H9 (cell line): ENCODE results near the gene PRR9. TPM values are rescaled to one million over a fixed set of nuclear protein-coding genes. Genes with fewer than 3 reads are reported as not detected.

Source experiments
- DNase-seq: peaks from one replicate; pipeline ENCODE4 v3.0.0-alpha.2; 2017
- H2AFZ ChIP-seq: one replicate; pipeline ENCODE4 v1.6.1; 2013; ENCODE audit warnings: mild to moderate bottlenecking, low read length, control low read depth, moderate library complexity
- H2AK5ac ChIP-seq: 2 replicates; pipeline ENCODE4 v1.6.1; 2013; ENCODE audit warnings: low read length, control low read depth, mixed read lengths; ENCODE audit not compliant: insufficient read length
- H2BK120ac ChIP-seq: one replicate; pipeline ENCODE4 v1.6.1; 2013; ENCODE audit warnings: low read depth, mild to moderate bottlenecking, low read length, control low read depth, inconsistent platforms; ENCODE audit not compliant: poor library complexity, severe bottlenecking
- H2BK12ac ChIP-seq: 2 replicates; pipeline ENCODE4 v1.6.1; 2013; ENCODE audit warnings: low read length, control low read depth, mixed read lengths, low read depth; ENCODE audit not compliant: insufficient read length
- H2BK15ac ChIP-seq: 2 replicates; pipeline ENCODE4 v1.6.1; 2013; ENCODE audit warnings: low read depth, low read length, control low read depth
- H2BK20ac ChIP-seq: one replicate; pipeline ENCODE4 v1.6.1; 2013; ENCODE audit warnings: low read depth, mild to moderate bottlenecking, low read length, control low read depth, inconsistent platforms; ENCODE audit not compliant: poor library complexity, severe bottlenecking
- H2BK5ac ChIP-seq: 2 replicates; pipeline ENCODE4 v1.6.1; 2013; ENCODE audit warnings: low read length, control low read depth, mixed read lengths; ENCODE audit not compliant: insufficient read length
- H3K14ac ChIP-seq: 2 replicates; pipeline ENCODE4 v1.6.1; 2013; ENCODE audit warnings: low read length, control low read depth; ENCODE audit not compliant: insufficient read depth
- H3K18ac ChIP-seq: 2 replicates; pipeline ENCODE4 v1.6.1; 2013; ENCODE audit warnings: low read depth, mild to moderate bottlenecking, mixed read lengths, low read length, control low read depth; ENCODE audit not compliant: insufficient read length
- H3K23ac ChIP-seq: 2 replicates; pipeline ENCODE4 v1.6.1; 2013; ENCODE audit warnings: low read length, control low read depth, mixed read lengths, low read depth; ENCODE audit not compliant: insufficient read length
- H3K23me2 ChIP-seq: 2 replicates; pipeline ENCODE4 v1.6.1; 2013; ENCODE audit warnings: low read depth, mild to moderate bottlenecking, mixed read lengths, low read length, control low read depth; ENCODE audit not compliant: insufficient read length, poor library complexity, severe bottlenecking
- H3K27ac ChIP-seq: 2 replicates; pipeline ENCODE4 v1.5.1; 2013; ENCODE audit warnings: low read length, control low read depth, mixed read lengths, low read depth; ENCODE audit not compliant: insufficient read length
- H3K27me3 ChIP-seq: 2 replicates; pipeline ENCODE4 v1.6.1; 2013; ENCODE audit warnings: low read length, control low read depth, inconsistent platforms; ENCODE audit not compliant: insufficient read depth
- H3K4ac ChIP-seq: 2 replicates; pipeline ENCODE4 v1.6.1; 2013; ENCODE audit warnings: low read depth, mild to moderate bottlenecking, control low read depth, inconsistent platforms, low read length, moderate library complexity
- H3K4me1 ChIP-seq: 2 replicates; pipeline ENCODE4 v1.6.1; 2013; ENCODE audit warnings: low read length, control low read depth, inconsistent platforms; ENCODE audit not compliant: insufficient read depth
- H3K4me2 ChIP-seq: 2 replicates; pipeline ENCODE4 v1.6.1; 2013; ENCODE audit warnings: low read length, control low read depth, mixed read lengths; ENCODE audit not compliant: insufficient read length, insufficient read depth
- H3K56ac ChIP-seq: 2 replicates; pipeline ENCODE4 v1.6.1; 2013; ENCODE audit warnings: low read depth, mild to moderate bottlenecking, mixed read lengths, low read length, control low read depth; ENCODE audit not compliant: insufficient read length
- H3K79me1 ChIP-seq: 2 replicates; pipeline ENCODE4 v1.6.1; 2013; ENCODE audit warnings: low read depth, mild to moderate bottlenecking, moderate library complexity, low read length, control low read depth, inconsistent platforms; ENCODE audit not compliant: insufficient read depth, poor library complexity, severe bottlenecking
- H3K79me2 ChIP-seq: 2 replicates; pipeline ENCODE4 v1.6.1; 2013; ENCODE audit warnings: low read length, control low read depth, inconsistent platforms; ENCODE audit not compliant: insufficient read depth
- H3K9ac ChIP-seq: 2 replicates; pipeline ENCODE4 v1.6.1; 2013; ENCODE audit warnings: low read length, control low read depth, mixed read lengths; ENCODE audit not compliant: insufficient read length; ENCODE audit errors: extremely low read depth
- H3K9me3 ChIP-seq: one replicate; pipeline ENCODE4 v1.6.1; 2013; ENCODE audit warnings: low read depth, low read length, inconsistent platforms; ENCODE audit not compliant: control insufficient read depth
- H3T11ph ChIP-seq: one replicate; pipeline ENCODE4 v1.6.1; 2013; ENCODE audit warnings: mild to moderate bottlenecking, low read length, control low read depth, inconsistent platforms
- H4K20me1 ChIP-seq: one replicate; pipeline ENCODE4 v1.6.1; 2013; ENCODE audit not compliant: control insufficient read depth, insufficient read length, insufficient read depth
- H4K5ac ChIP-seq: 2 replicates; pipeline ENCODE4 v1.6.1; 2013; ENCODE audit warnings: low read depth, mild to moderate bottlenecking, mixed read lengths, low read length, control low read depth; ENCODE audit not compliant: insufficient read length
- H4K8ac ChIP-seq: replicated peaks from 2 replicates; pipeline ENCODE4 v1.6.1; 2013; ENCODE audit warnings: low read length, control low read depth, mixed read lengths, low read depth; ENCODE audit not compliant: insufficient read length
- H4K91ac ChIP-seq: 2 replicates; pipeline ENCODE4 v1.6.1; 2013; ENCODE audit warnings: low read depth, mild to moderate bottlenecking, moderate library complexity, mixed read lengths, low read length, control low read depth; ENCODE audit not compliant: insufficient read length
- H3K27ac Mint-ChIP-seq, 3 experiments: 2 replicates in 2 of 3; 3 replicates in 1 of 3; pipeline ENCODE4 v1.8.0; 2020 to 2021; ENCODE audit warnings: mixed read lengths in 3 of 3, mild to moderate bottlenecking in 1 of 3, moderate library complexity in 1 of 3
- H3K27me3 Mint-ChIP-seq: 2 replicates; pipeline ENCODE4 v1.8.0; 2021; ENCODE audit warnings: low read depth, mild to moderate bottlenecking, moderate library complexity, mixed read lengths
- H3K36me3 Mint-ChIP-seq, 3 experiments: 2 replicates in 2 of 3; 3 replicates in 1 of 3; pipeline ENCODE4 v1.8.0; 2020 to 2021; ENCODE audit warnings: low read depth in 3 of 3, mixed read lengths in 3 of 3; ENCODE audit not compliant: insufficient read depth in 1 of 3
- H3K4me1 Mint-ChIP-seq, 2 experiments: 2 replicates each; pipeline ENCODE4 v1.8.0; 2020; ENCODE audit warnings: mixed read lengths in 2 of 2
- H3K4me3 Mint-ChIP-seq, 2 experiments: 2 replicates in 1 of 2; 3 replicates in 1 of 2; pipeline ENCODE4 v1.8.0; 2020 to 2021; ENCODE audit warnings: mild to moderate bottlenecking in 2 of 2, mixed read lengths in 2 of 2, moderate library complexity in 1 of 2
- H3K9me3 Mint-ChIP-seq, 2 experiments: 2 replicates in 1 of 2; 3 replicates in 1 of 2; pipeline ENCODE4 v1.8.0; 2020; ENCODE audit warnings: mild to moderate bottlenecking in 2 of 2, mixed read lengths in 2 of 2, moderate library complexity in 1 of 2
- WGBS: extraction: QIAGEN DNeasy Blood & Tissue Kit; methylation state at CpG from one replicate; pipeline ENCODE4 v1.1.7; 2013; ENCODE audit warnings: missing lambda C conversion rate, low lambda C conversion rate, mixed read lengths; ENCODE audit not compliant: insufficient read length; ENCODE audit errors: extremely low coverage; 5-methylcytosine and 5-hydroxymethylcytosine counted together
- total RNA-seq: library from RNA; stranded (reverse); gene quantifications from 2 replicates; pipeline ENCODE4 v1.2.1, GENCODE V29; 2021
- TF ChIP-seq, protein P1 (sequence below): fragments of 200-600 bp; sonication (generic); conservative IDR thresholded peaks from 3 replicates; pipeline ENCODE4 v1.8.0; 2021; ENCODE audit warnings: antibody characterized with exemption, mild to moderate bottlenecking

PRR9 gene
- total RNA-seq, 1 experiment from 2014 or later, result not detected

DNA sequence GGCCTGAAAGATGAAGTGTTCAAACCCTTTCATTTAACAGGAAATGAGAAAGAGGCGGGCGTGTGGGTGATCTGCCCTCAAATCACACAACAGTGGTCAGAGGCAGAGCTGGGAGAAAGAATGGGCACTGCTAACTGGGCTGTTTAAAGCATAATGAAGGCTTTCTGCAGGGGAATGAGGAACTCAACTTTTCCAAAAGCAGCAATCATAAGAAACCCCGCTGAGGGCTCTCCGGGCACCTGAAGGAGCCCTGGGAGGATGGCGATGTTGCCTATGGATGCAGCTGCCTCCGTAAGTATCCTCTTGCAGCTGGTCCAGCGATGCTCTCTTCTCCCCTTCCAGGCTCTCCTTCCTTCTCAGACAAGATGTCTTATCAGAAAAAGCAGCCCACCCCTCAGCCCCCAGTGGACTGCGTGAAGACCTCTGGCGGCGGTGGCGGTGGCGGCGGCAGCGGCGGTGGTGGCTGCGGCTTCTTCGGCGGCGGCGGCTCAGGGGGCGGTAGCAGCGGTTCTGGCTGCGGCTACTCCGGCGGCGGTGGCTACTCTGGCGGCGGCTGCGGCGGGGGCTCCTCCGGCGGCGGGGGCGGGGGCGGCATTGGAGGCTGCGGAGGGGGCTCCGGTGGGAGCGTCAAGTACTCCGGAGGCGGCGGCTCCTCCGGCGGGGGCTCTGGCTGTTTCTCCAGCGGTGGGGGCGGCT is 43.3 kb downstream of the PRR9 start:
- H3K27me3 Mint-ChIP-seq, result peaks cover 77% of the 10 kb centered on the region
- peaks cover 12 to 14% of the 10 kb centered on the region in 2 experiments for H3K4me1 Mint-ChIP-seq
- Histone ChIP-seq H2BK12ac (no peak overlapping the region), H2BK120ac (no peak overlapping the region), H2BK15ac (no peak overlapping the region), H3T11ph (no peak overlapping the region), H3K14ac (no peak overlapping the region), H3K9me3 (no peaks in the 10 kb centered on the region), H3K18ac (no peak overlapping the region), H2BK5ac (no peak overlapping the region), H2AK5ac (no peak overlapping the region), H4K91ac (no peak overlapping the region), H3K27ac (no peak overlapping the region), H3K4me2 (peak overlapping the region; percentile 28), H4K20me1 (no peaks in the 10 kb centered on the region), H3K56ac (no peak overlapping the region), H3K23ac (no peak overlapping the region), H3K9ac (no peak overlapping the region), H3K4ac (no peak overlapping the region), H4K8ac (no peak overlapping the region), H3K4me1 (no peaks in the 10 kb centered on the region), H3K23me2 (no peaks in the 10 kb centered on the region), H3K27me3 (peaks cover 26% of the 10 kb centered on the region; the same call in 1 of the 2 replicates), H2BK20ac (no peak overlapping the region), H3K79me1 (no peaks in the 10 kb centered on the region), H4K5ac (no peak overlapping the region), H3K79me2 (no peaks in the 10 kb centered on the region), H2AFZ (no peak overlapping the region)
- WGBS, result no CpG with 5 or more reads among the region's 45 CpGs
- no peak for DNase-seq
- peaks cover 2 to 10% of the 10 kb centered on the region in 2 experiments; a peak in 3 of 5 replicates for H3K9me3 Mint-ChIP-seq
- H3K4me3 Mint-ChIP-seq, result peak overlapping the region; percentile 48 to 83
- H3K27ac Mint-ChIP-seq, result no peak overlapping the region
- peaks cover 0 to 3% (median 0%) of the 10 kb centered on the region in 3 experiments; a peak in 1 of 7 replicates for H3K36me3 Mint-ChIP-seq
- TF ChIP-seq, protein P1, sequence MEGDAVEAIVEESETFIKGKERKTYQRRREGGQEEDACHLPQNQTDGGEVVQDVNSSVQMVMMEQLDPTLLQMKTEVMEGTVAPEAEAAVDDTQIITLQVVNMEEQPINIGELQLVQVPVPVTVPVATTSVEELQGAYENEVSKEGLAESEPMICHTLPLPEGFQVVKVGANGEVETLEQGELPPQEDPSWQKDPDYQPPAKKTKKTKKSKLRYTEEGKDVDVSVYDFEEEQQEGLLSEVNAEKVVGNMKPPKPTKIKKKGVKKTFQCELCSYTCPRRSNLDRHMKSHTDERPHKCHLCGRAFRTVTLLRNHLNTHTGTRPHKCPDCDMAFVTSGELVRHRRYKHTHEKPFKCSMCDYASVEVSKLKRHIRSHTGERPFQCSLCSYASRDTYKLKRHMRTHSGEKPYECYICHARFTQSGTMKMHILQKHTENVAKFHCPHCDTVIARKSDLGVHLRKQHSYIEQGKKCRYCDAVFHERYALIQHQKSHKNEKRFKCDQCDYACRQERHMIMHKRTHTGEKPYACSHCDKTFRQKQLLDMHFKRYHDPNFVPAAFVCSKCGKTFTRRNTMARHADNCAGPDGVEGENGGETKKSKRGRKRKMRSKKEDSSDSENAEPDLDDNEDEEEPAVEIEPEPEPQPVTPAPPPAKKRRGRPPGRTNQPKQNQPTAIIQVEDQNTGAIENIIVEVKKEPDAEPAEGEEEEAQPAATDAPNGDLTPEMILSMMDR, result no peak
